Measurements from ENCODE around the gene PPL.

Gene PPL

DNA sequence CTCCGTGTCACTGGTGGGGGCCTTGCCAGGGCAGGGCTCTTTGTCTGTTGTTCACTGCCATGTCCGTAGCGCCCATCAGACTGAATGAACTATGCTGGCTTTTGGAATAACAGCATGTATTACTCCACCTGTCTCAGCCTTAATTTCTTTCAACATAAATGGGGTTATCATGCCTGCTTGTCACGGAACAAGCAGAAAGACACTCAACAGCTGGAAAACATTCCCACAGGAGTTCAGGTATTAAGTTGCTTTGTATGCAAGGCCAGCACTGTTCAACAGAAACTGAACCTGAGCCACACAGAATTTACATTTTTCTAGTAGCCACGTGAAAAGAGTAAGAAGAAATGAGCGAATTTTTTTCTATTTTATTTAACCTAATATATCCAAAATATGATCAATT lies 13.1 kb downstream of the PPL start:
- DNase-seq (ENCODE audit: low read depth in 1 of 2, low spot score in 1 of 2): no peak
- TF ChIP-seq JUND (IDR thresholded peaks at IDR 0.05; ENCODE audit: low read depth): no peak
- in situ Hi-C loops (cut with HindIII; ENCODE audit: low pct_unique_long_range_greater_than_20kb, low sequenced_read_pairs): no loop called here

DNA sequence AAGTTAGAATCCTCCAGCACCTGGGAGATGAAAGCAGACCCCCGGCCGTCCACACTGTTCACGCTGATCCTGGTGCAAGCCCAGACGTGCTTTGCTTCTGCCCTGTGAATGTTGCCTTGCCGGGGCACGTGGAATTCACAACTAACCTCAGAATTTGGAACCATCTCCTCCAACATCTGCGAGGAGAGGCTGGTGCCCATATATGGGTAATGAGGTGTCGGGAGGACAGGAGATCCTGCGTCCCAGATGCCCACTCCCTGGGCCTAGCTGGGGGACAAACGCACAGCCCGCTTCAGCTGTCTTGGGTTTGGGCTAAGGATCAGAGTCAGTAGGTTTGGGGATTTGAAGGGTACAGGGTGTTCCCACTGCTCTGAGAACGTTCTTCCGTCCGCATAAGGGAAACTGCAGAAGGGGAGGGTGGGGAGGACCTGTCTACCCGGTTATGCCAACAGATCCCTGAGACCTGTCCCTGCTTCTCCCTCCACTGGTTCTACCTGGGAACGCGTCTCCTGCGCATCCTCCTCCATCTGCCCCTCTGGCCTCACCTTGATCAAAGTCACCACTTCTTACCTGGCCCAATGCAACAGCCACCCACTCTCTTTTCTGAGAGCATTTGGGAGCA lies 14.1 kb downstream of the PPL start:
- in situ Hi-C loops (cut with HindIII; ENCODE audit: low pct_unique_long_range_greater_than_20kb, low sequenced_read_pairs): no loop called here
- peak in 1 of 2 experiments; percentile 52 for DNase-seq (ENCODE audit: low read depth in 1 of 2, low spot score in 1 of 2)
- no peak for TF ChIP-seq JUND (IDR thresholded peaks at IDR 0.05; ENCODE audit: low read depth)

DNA sequence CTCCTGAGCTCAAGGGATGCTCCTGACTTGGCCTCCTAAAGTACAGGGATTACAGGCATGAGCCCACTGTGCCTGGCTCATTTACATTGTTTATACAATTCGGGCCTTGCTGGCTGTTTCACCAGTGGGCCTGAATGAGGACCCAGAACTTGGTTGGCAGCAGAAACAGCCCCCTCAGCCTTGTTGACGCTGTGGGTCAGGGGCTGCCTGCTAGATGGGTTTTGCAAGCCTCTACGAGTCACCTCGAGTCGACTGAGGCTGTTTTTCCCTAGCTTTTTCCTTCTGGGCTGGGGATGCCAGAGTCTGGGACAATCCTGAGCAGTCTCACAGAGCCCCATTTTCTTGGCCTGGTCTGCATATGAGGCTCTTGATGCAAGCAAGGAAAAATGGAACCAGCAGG lies 16.1 kb downstream of the PPL start:
- in situ Hi-C loops (cut with HindIII; ENCODE audit: low pct_unique_long_range_greater_than_20kb, low sequenced_read_pairs): no loop called here
- no peak for TF ChIP-seq JUND (IDR thresholded peaks at IDR 0.05; ENCODE audit: low read depth)
- DNase-seq (ENCODE audit: low read depth in 1 of 2, low spot score in 1 of 2): no peak

DNA sequence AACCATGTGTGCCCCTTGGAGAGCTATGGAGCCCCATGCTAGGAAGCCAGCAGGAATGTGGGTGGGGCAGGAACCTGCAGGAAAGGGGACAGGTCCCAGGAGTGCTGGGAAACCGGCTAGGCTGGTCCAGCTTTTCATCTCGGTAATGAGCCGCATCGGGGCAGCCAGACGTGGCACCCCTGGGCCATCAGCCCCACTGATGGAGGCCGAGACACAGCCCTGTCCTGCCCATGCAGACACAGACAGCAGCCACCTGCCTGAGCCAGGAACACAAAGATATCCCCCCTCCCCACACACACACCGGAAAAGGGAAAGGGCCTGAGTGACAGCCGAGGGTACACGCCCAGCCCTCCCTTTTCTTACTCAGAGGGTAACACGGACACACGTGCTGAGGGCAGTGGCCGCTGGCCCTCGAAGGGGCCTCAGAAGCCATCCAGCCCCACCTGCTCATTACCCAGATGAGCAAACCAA lies 18.1 kb downstream of the PPL start:
- peak in 1 of 2 experiments; percentile 69 for DNase-seq (ENCODE audit: low read depth in 1 of 2, low spot score in 1 of 2)
- in situ Hi-C loops (cut with HindIII; ENCODE audit: low pct_unique_long_range_greater_than_20kb, low sequenced_read_pairs): no loop called here
- no peak for TF ChIP-seq JUND (IDR thresholded peaks at IDR 0.05; ENCODE audit: low read depth)

DNA sequence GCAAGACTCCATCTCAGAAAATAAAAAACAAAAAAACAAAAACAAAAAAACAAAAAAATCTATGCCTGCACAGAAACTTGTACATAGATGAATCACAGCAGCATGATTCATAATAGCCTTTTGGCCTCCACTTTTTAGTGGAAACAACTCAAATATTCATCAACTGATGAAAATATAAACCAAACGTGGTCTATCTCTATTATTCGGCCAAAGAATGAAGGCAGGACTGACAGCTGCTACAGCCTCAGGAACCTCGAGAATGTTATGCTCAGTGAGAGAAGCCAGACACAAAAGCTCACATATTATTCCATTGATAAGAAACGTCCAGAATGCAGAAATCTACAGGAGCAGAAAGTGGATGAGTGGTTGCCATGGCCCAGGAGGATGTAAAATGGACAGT lies 19.8 kb downstream of the PPL start:
- DNase-seq (ENCODE audit: low read depth in 1 of 2, low spot score in 1 of 2): no peak
- in situ Hi-C loops (cut with HindIII; ENCODE audit: low pct_unique_long_range_greater_than_20kb, low sequenced_read_pairs): no loop called here
- TF ChIP-seq JUND (IDR thresholded peaks at IDR 0.05; ENCODE audit: low read depth): no peak

DNA sequence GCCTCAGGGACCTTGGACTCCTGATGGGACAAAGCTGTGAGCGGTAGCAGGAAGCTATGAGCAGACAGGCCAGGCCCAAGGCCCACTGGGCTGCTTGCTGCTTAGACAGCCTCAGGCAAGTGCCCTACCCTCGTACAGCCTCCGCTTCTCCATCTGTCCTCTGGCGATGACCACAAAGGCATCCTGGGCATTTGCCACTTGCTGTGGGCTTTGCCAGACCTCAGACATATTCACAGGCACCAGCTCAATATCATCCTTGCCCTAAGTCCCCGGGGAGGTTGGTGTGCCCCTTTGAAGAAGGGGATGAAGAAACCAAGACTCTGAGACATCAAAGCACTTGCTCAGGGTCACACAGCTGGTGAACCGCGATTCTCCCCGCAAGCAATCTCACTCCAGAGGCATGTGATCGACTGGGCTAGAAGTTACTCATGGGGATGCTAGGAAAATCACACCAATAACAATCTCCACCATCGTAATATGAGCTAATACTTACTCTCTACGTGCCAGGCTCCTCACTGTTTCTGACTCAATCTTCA lies 21.7 kb downstream of the PPL start:
- DNase-seq (ENCODE audit: low read depth in 1 of 2, low spot score in 1 of 2): no peak
- TF ChIP-seq JUND (IDR thresholded peaks at IDR 0.05; ENCODE audit: low read depth): no peak
- in situ Hi-C loops (cut with HindIII; ENCODE audit: low pct_unique_long_range_greater_than_20kb, low sequenced_read_pairs): no loop called here

DNA sequence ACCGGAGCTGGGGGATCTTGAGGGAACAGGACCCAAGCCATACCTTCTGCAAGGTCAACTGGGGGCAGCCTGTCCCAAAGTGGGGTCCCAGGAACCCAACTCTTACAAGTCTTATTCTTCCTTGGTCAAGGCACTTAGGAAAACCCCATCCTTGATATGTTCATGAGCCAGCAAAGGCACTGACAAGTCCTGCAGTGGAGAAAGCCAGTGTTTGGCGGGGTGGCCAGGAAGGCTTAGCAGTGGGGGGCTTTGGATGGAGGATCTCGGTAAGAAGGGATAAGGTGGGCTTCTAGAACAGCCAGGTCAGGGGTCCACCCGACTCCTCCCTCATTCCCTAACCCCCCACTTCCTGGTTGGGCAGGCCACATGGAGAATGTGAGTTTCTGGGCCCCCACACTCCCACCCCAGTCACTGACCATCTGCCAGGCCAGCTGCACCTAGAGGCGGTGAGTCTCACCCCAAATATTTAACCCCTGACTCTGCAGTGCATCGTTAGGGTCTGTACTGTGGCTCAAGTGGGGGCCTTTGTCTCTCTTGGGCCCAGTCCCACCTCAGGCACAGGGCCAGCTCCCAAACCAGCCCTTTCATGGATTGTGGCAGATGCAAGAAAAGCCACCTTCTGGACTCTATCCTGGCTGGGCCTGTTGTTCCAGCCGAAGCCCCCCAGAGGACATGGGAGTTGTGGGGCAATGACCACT lies 22.3 kb downstream of the PPL start:
- in situ Hi-C loops (cut with HindIII; ENCODE audit: low pct_unique_long_range_greater_than_20kb, low sequenced_read_pairs): no loop called here
- TF ChIP-seq JUND (IDR thresholded peaks at IDR 0.05; ENCODE audit: low read depth): no peak
- DNase-seq (ENCODE audit: low read depth in 1 of 2, low spot score in 1 of 2): no peak

DNA sequence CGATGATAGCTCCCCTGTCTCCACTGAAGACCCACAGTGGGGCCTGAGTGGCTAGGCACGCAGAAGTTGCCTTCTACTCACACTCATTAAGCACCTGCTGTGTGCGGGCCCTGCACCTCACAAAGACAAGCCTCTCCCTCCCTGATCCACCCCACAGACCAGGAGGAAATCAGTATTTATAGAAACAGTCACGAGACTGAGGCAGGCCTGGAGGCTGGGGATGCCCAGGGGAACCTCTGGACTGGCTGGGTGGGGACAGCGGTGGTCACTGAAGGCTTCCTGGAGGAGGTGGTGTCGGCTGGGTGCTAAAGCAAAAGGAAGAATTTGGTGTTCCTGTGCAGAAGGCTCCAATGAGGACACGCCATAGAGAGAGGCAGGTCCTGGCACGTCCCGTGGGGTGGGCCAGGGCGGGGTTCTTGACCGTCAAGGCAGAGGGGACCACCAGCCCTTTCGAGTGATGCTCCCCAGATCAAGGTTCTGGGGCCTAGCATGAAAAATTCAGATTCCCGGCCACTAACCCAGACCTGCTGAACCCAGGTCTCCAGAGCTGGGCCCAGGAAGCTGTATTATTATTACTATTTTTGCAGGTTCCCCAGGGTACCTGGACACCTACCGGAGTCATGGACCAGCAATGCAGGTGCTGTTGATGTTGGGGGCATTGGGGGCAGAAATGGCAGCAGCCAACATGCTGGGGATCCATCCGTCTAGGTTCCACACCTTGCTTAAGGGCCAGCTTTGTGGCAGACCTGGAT lies 23.0 kb downstream of the PPL start:
- DNase-seq (ENCODE audit: low read depth in 1 of 2, low spot score in 1 of 2): no peak
- in situ Hi-C loops (cut with HindIII; ENCODE audit: low pct_unique_long_range_greater_than_20kb, low sequenced_read_pairs): no loop called here
- TF ChIP-seq JUND (IDR thresholded peaks at IDR 0.05; ENCODE audit: low read depth): no peak

DNA sequence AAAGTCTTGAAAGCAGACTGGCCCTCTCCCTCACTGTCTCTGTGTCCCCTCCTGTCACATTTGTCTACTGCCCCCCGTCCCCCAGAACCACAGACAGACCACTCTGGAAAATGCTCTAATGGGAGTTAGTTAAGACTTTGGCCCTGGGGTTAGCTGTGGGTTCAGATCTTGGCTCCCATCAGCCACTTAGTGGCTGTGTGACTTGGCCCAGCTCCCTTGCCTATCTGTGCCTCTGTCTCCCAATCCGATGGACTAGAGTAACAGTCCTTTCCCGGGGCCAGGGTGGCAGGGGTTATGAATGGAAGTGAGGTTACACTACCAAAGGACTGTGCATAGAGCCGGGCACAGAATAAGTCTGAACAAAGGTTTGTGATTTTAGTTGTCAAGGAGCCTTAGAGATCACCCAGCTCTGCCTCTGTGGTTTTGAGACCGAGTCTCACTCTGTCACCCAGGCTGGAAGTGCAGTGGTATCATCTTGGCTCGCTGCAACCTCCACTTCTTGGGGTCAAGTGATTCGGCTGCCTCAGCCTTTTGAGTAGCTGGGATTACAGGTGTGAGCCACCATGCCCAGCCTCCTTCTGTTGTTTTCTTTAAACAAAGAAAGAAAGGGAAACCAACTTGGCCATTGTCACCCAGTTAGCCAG lies 23.7 kb downstream of the PPL start:
- in situ Hi-C loops (cut with HindIII; ENCODE audit: low pct_unique_long_range_greater_than_20kb, low sequenced_read_pairs): no loop called here
- DNase-seq (ENCODE audit: low read depth in 1 of 2, low spot score in 1 of 2): no peak
- TF ChIP-seq JUND (IDR thresholded peaks at IDR 0.05; ENCODE audit: low read depth): no peak

DNA sequence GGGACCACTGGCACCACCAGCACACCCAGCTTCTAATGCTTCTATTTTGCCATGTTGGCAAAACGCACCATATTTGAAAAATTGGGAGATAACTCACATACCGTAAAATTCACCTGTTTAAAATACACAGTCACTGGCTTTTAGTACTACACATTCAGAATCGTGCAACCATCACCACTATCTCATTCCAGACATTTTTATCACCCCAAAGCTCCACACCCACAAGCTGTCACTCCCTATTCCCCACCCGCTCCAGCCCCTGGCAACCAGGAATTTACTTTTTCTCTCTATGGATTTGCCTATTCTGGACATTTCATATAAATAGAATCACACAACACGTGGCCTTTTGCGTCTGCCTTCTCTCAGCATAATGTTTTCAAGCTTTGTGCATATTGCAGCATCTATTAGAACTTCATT lies 25.0 kb downstream of the PPL start:
- no peak for DNase-seq (ENCODE audit: low read depth in 1 of 2, low spot score in 1 of 2)
- in situ Hi-C loops (cut with HindIII; ENCODE audit: low pct_unique_long_range_greater_than_20kb, low sequenced_read_pairs): no loop called here
- no peak for TF ChIP-seq JUND (IDR thresholded peaks at IDR 0.05; ENCODE audit: low read depth)

DNA sequence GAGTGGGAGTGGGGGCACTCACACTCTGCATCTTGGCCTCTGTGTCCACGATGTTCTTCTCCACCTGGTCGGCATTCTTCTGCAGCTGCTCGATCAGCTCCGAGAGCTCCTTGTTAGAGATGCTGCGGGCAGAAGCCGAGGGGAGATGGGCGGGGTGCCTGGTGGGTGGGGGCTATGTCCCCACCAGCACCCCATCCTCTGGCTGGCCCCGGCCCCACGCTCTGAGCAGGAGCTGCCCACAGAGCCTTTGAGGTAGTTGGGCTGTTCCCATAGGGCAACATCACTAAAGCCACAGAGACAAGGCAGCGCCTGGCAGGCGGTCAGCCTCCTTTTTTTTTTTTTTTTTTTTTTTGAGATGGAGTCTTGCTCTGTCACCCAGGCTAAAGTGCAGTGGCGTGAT lies 26.1 kb downstream of the PPL start:
- TF ChIP-seq JUND (IDR thresholded peaks at IDR 0.05; ENCODE audit: low read depth): no peak
- in situ Hi-C loops (cut with HindIII; ENCODE audit: low pct_unique_long_range_greater_than_20kb, low sequenced_read_pairs): no loop called here
- DNase-seq (ENCODE audit: low read depth in 1 of 2, low spot score in 1 of 2): no peak

DNA sequence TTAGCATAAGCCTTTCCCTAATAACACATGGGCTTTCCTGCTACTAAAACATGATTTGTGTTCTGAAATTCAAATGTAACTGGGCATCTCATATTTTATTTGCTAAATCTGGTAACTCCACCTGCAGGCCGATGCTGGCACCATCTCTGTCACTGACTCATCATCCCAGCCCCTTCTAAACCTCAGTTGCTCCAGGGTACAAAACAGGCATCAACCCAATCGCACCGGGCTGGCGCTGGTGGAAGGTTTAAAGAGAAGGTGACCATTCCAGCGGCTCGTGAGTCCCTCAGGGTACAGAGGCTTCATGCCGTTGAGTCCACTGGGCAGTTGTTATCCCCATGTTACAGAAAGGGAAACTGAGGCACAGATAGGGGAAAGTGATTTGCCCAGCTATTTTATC lies 27.1 kb downstream of the PPL start:
- TF ChIP-seq JUND (IDR thresholded peaks at IDR 0.05; ENCODE audit: low read depth): no peak
- DNase-seq (ENCODE audit: low read depth in 1 of 2, low spot score in 1 of 2): no peak
- in situ Hi-C loops (cut with HindIII; ENCODE audit: low pct_unique_long_range_greater_than_20kb, low sequenced_read_pairs): no loop called here

Measured in T47D (cell line).